ENCODE measurements around the gene APOM.

GRCh38 chr6:31654574-31655348 lies 933 bp upstream of the APOM start:
- no peak for TF ChIP-seq CTCF (conservative IDR thresholded peaks at IDR 0.05; ENCODE audit: low read length)
- TF ChIP-seq EZH2phosphoT487 (IDR thresholded peaks at IDR 0.05; ENCODE audit: borderline replicate concordance, low read depth, low read length), result no peak
